ENCODE results near the gene EPS15.
"Not testable (repeated sequence)": the region's sequence is repeated elsewhere in the genome, so short reads cannot be mapped to it uniquely, and the experiment has no call there.

Gene EPS15

DNA sequence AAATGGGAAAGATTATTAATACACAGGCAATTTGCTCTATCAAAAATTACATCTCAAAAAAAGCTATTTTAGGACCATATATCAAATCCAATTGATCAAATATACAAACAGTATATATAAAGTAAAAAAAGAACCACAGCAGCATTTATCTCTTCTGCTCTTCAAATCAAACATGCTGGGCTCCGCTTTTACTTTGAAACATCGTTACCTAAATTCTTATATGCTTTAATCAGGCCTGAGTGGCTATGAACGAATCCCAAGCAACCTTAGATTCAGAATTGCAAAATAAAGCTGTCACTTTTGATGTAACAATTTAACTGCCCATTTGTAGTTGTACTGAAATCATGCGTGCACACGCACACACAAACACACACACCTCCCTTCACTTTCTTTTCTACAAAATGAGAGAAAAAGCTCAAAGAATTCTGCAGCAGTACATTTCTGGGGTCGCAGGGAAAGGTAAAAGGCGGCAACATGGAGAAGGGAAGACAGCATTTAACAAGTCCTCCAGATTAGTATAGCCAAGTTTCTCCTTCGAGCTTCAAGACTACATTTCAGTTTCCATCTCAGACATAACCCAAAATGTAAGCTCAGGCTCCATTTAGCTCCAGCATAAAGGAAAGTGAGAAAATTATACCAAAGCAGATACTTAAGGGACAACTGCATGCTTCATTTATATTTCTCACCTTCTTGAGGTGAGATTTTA, 96.5 kb downstream of the EPS15 start:
- DNase-seq = no peak

DNA sequence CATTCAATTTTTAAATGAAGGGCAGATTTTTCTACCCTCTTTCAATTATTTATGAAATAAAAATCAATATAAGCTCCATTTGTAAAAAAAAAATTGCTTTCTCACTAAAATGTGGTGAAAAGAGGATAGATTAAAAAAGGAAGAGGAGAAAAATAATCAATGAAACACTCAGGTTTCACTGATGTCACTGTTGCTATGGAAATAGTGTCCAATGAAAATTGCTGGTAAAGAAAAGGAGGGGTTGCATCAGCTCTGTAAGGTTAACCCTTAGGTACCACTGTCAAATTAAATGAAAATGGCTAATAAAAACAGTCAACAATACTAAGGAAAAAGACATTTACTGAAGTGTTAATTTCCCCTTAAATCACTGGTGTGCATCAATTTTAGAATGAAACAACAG, 97.1 kb downstream of the EPS15 start:
- DNase-seq = no peak

DNA sequence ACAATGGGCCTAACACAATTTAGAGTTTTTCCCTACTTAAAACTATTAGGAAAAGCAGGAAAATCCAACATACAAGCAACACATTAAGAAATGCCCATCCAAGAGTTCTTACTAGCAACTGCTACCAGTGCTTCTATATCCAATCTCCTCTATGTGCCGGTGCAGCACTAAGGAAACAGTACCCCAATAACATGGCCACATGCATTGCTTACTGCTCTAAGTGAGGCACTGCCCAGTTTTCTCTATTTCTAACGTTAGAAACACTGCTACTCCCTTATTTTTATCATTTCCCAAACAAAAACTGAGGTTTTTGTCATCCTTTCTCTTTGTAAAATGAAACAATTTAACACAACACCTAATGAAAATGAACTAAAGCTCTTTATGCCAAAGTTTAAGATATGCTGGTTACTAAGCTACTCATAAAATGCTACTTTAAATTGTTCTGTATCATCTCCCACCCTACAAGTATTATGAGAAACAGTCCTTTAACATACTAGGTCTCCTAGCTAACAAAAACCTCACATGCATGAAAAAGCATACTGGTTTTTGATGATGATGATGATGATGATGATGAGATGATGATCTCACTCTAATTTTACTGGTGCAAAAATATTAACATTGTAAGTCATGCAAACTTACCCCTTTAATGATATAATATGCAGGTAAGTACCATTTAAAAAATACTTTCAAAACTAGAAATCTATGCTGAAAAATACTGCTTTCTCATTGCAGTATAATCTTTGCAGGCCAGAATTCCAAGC, 98.0 kb downstream of the EPS15 start:
- no peak for DNase-seq

DNA sequence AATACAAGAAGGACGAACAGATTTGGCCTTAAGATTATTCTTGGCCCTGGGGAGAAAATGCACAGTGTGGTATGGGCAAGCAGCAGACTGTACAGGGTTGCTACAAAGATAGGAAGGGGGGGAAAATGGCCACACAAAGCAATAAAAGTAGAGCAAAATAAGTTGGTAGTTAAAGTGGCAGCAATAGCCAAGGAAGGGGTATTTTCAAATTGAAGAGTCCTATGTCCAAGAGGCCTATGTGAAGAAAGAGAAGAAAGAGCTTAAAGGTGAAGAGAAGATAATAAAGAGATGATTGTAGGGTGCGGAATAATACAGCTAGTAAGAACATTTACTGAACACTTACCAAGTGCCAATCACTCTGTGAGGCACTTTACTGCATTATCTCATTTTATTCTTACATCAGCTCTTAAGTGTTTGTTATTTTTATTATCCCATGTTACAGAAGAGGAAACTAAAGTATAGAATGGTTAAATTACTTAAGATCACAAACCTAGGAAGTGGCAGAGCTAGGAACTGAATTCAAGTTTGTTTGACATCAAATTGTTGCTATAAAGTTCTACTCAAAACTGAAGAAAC, 100.6 kb downstream of the EPS15 start:
- DNase-seq = no peak

DNA sequence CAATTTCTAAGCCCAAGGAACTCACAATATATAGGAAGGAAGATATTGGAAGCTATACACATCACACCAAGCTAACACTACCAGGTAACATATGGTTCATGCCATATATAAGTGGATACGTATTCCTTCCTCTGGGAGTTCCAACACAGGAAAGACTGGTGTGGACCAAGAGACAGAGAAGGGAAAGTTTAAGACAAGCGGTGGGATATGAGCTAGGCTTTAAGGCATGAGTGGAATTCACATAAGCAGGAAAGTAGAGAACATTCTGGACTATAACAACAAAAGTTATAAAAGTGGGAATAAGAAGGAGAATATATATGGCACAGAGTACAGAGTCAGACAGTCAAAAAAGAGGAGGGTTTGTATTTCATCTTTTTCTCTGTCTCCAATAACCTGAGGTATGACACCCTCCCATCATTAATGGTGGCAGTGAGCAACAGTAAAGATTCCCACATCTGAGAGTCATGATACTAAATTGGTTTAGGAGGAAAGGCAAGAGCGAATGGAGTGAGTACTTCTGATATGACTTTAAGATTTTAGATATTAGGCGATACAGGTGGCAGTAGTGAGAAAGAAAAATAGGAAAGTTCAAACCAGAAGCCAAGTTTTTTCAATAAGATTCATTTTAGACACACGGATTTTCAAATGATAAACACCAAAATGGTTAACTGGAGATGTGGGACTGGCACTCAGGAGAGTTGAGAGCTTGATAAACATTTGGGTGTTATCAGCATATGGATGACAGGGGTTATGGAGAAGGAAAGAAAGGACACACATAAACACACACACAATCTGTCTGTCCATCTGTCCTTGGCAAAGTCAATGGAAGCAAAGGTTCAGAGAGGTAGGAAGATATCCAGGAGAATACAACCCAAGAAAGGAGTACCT, 101.3 kb downstream of the EPS15 start:
- DNase-seq = no peak

DNA sequence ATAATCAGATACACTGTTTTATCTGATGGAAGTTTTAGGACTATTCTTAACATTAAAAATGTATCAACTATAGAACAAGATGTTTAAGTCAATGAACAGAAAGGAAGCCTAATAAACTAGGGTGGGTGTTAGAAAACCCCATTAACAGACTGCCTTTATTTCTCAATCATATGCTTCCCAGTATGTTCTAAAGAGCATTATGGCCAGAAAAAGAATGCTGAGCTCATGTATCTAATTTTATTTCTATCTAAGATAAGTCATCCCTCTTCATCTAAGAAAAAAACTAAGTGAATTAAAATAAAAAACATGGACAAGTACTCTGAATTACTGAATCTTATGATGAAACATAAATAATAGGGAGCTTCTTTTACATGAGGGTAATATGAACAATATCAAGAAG, 102.2 kb downstream of the EPS15 start:
- no peak for DNase-seq

DNA sequence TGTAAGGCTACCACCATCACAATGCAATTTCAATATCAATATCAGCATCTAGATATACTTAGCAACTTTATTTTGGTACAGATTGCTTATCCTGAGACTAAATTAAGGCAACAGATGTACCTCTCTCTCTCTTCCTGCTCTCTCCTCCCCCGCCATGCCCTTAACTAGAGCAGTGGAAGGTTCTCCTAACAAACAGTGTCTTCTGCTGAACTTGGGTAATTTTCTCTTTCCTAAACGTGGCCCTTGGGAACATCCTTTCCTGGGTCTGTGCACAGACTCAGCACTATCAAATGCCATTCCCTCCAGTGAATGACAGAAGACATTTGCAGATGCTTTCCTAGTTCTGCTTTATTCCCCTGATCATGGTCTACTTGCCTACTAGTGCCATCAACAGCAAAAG, 103.1 kb downstream of the EPS15 start:
- no peak for DNase-seq

DNA sequence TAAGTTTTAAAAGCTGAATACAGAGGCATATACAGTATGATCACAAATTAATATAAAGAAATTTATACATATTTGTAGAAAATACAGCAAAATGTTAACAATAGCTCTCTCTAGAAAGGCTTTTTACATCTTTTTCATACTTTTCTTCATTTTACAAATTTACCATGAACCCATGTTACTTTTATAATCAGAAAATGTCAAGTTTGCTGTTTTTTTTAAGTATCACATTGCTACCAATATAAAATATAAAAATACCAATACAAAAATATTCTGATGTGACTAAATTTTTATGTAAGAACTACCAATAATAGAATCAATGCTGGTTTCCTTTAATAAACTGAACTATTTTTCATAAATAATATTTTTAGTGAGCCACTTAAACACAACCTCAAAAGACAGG, 104.3 kb downstream of the EPS15 start:
- DNase-seq = no peak

DNA sequence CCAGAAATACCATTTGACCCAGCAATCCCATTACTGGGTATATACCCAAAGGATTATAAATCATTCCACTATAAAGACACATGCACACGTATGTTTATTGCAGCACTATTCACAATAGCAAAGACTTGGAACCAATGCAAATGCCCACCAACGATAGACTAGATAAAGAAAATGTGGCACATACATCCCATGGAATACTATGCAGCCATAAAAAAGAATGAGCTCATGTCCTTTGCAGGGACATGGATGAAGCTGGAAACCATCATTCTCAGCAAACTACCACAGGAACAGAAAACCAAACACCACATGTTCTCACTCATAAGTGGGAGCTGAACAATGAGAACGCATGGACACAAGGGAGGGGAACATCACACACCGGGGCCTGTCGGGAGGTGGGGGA, 107.2 kb downstream of the EPS15 start:
- DNase-seq = not testable (repeated sequence)

DNA sequence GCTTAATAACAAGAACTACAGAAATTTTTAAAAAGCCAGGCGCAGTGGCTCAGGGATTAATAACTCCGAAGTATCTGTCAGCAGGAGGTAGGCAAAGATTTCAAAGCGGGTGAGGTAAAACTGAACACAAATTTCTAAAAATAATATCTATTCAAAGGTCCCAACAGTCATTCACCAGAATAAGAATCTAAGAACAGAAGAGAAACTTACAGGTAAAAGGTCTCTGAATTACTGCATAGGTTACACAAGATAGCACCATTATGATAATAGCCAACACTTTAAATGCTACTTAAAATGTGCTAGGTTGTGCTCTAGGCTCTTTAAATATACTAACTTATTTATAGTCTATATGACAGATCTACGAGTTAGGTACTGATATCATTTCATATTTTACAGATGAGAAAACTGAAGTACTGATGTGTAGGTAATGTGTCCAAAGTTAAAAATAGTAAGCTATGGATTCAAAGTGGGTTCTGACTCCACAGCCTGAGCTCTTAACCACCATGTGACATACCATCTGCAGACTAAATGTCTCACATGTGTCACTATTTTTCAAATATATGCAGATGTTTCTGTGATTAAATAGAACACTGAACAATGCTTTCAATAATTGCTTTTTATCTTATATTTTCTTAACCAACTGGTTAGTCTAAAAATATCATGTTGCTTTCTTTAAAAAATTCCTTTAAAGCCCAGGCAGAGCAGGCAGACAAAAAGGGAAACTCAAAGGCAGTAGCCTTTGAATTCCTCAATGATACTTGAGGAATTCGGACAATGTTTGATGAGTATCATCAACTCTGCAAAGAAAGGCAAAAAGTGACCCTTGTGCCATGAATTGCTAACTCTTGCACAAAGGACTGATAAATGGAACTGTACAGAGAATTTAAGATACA, 108.3 kb downstream of the EPS15 start:
- no peak for DNase-seq

DNA sequence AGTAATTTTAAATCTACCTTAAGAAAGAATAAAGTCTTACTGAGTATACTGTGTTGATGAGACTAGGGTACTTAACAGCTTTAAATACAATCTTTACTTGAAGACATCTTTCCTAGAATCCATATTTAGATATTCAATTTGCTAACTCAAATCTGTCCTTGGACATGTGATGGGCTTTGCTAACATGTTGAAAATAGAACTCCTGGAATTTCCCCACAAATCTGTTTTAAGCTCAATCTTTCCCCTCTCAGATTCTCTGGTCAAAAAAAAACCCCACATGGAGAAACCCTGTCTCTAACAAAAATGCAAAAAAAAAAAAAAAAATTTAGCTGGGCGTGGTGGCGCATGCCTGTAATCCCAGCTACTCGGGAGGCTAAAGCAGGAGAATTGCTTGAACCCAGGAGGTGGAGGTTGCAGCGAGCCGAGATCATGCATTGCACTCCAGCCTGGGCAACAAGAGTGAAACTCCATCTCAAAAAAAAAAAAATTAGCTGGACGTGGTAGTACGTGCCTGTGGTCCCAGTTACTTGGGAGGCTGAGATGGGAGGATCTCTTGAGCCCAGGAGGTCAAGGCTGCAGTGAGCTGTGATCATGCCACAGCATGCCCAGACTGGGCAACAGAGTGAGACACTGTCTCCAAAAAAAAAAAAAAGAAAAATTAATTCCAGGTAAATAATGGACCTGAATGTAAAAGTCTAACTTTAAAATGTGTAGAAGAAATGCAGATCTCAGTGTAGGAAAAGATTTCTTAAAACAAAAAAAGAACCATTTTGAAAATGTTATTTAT, 109.1 kb downstream of the EPS15 start:
- DNase-seq = not testable (repeated sequence)

DNA sequence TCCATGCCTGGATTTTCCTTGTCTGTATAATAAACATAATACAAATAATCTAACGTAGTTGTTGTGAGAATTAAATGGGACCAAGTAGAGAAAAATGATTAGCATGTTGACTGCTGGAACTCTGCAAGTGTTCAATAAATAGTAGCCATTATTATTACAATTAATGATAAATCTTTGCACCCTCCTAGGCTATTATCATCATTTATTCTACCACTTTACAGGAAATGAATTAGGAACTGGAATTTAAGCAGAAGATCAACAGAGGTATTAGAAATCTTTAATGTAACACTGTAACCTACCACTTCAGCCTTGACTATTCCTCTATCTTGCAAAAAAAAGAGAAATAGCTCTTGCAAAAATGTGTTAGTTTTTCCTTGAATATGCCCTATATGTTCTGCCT, 126.8 kb downstream of the EPS15 start:
- no peak for DNase-seq

DNA sequence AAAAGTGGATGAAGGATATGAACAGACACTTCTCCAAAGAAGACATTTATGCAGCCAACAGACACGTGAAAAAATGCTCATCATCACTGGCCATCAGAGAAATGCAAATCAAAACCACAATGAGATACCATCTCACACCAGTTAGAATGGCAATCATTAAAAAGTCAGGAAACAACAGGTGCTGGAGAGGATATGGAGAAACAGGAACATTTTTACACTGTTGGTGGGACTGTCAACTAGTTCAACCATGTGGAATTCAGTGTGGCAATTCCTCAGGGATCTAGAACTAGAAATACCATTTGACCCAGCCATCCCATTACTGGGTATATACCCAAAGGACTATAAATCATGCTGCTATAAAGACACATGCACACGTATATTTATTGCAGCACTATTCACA, 128.4 kb downstream of the EPS15 start:
- DNase-seq = not testable (repeated sequence)

DNA sequence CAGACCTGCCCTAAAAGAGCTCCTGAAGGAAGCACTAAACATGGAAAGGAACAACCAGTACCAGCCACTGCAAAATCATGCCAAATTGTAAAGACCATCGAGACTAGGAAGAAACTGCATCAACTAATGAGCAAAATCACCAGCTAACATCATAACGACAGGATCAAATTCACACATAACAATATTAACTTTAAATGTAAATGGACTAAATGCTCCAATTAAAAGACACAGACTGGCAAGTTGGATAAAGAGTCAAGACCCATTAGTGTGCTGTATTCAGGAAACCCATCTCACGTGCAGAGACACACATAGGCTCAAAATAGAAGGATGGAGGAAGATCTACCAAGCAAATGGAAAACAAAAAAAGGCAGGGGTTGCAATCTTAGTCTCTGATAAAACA, 131.8 kb downstream of the EPS15 start:
- DNase-seq = not testable (repeated sequence)

DNA sequence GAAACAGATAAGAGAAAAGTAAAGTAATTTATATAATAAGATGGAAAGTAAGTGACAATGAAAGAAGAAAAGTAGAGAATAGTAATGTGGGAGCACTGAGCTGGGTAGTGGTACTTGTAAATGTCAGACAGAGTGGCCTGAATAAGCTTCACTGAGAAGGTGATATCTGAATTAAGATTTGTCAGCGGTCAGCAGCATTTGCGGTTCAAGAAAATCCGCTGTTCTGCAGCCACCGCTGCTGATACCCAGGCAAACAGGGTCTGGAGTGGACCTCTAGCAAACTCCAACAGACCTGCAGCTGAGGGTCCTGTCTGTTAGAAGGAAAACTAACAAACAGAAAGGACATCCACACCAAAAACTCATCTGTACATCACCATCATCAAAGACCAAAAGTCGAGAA, 132.8 kb downstream of the EPS15 start:
- DNase-seq = not testable (repeated sequence)

DNA sequence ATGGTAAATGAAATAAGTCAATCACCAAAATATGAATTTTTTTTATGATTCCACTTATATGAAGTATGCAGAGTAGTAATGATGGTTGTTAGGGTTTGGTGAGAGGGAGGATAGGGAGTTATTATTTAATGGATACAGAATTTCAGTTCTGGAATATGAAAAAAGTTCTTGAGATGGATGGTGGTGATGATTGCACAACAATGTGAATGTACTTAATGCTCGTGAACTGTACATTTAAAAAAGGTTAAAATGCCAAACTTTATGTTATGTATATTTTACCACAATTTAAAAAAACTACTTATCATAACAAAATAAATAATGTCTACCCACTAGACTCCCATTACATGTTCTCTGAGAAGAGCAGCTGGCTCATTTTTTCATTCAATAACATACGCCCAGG, 133.3 kb downstream of the EPS15 start:
- no peak for DNase-seq

DNA sequence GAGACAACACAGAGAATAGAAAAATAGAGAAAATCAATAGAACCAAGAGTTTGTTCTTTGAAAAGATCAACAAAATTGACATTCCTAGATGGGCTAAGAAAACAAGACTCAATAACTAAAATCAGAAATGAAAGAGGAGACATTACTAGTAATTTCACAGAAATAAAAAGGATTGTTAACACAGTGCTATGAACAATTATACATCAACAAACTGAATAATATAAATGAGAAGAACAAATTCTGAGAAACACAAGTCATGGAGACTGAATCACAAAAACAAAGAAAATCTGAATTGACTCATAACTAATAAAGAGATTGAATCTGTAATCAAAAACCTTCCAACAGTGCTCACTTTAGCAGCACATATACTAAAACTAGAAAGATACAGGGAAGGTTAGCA, 137.1 kb downstream of the EPS15 start:
- DNase-seq = no peak

DNA sequence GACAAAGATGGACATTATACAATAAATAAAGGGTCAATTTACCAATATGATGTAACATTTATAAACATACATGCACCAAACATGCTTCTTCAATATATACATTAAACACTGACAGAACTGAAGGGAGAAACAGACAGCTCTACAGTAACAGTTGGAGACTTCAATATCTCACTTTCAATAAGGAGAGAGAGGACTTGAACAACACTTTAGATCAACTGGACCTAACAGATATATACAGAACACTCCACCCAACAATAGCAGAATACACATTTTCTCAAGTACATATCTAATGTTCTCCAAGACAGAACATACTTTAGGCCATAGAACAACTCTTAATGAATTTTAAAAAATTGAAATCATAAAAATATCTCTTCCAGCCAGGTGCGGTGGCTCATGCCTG, 138.1 kb downstream of the EPS15 start:
- DNase-seq = no peak

DNA sequence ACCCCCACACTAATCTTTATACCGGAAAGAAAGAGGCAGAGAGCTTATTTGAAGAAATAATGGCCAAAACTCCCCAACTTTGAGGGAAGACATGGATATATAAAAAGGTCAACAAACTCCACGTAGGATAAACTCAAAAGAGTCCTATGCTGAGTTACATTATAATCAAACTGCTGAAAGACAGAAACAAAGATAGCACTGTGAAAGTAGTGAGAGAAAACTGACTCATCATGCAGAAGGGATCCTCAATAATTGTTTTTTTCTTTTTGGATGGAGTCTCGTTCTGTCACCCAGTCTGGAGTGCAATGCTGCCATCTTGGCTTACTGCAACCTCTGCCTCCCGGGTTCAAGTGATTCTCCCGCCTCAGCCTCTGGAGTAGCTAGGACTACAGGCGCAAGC, 140.2 kb downstream of the EPS15 start:
- DNase-seq = no peak

DNA sequence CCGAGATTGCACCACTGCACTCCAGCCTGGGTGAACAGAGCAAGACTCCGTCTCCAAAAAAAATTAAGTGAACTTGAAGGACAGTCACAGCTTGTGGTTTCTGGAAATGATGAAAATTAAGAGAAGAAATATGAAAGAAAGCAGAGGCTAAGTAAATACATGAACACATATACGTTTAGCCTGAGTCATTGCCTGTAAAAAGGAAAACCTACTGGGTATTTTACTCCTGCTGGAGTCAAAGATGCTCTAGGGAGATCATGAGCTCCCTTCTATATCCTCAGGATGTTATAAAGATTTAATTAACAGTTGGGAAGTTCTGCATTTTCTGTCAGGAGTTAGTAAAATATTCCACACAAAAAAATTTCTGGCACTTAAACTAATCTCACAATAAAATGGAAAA, 145.2 kb downstream of the EPS15 start:
- DNase-seq = no peak

DNA sequence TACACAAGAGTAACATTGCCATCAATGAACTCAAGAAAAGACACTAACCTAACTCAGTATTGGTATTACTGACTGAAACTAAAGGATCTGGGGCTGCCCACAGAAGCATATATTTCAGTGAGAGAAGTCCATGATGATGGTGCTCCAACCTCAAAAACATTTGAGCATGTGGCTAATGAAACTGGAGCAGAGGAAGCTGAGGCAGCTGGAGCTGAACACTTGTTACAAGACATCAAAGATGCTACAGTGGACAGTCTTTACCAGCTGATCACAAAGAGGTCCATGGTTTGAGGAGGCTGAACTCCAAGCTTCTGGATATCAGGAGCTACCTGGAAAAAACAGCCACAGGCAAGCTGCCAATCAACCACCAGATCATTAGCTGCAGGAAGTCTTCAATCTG, 146.5 kb downstream of the EPS15 start:
- DNase-seq = no peak
